ENCODE results near the gene KIF16B. TPM values are rescaled to one million over a fixed set of nuclear protein-coding genes. Genes with fewer than 3 reads are reported as not detected.

Gene KIF16B
- total RNA-seq, 1 donor from 2014 or later: 9.4 TPM

DNA sequence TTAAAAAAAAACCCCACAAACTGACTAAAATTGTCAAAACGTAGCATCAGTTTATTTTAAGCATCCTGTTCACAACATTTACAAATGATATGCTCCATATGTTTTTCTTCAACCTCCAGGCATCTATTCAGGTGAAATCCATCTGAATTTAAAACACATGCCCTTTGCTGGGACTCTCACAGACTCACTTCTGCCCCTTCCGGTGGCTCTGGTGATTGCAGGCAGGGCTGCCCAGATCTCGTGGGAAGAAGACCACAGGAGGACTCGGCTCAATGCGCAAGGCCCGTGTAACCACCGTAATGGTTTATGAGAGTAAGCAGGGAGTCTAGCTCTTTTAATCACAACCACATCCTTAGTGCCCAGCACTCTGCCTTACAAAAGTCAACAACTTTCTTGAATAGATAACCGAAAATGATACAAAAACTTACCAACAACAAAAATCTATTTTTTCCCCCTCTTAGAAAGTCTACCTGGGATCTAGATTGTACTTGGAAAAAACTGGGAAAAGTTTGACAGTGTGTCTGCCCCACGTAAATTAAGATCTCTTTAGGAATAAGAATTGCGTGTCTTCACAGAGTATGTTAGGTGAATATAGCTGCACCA lies 139.1 kb downstream of the KIF16B start:
- Mint-ChIP-seq H3K4me3 (peak overlapping the region; percentile 35), H3K27me3 (ENCODE audit: low read depth) (no peaks in the 10 kb centered on the region), H3K9me3 (peaks cover 23% of the 10 kb centered on the region)

DNA sequence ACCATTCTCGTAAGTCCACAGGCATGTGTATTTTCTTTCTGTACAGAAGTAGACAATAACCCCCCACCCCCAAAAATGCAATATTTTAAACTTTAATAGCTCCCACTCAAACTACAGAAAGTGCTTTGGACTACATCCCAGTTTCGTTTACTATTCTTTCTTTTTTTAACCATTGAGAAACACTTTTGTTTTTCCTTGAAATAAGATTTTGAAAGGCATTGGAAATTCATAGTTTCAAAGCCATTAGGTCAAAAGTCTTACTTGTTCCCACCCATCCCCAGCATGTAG lies 140.0 kb downstream of the KIF16B start:
- Mint-ChIP-seq H3K27ac (ENCODE audit: unreplicated experiment) (no peak overlapping the region), H3K36me3 (ENCODE audit: low read depth) (peaks cover 29% of the 10 kb centered on the region), H3K27me3 (ENCODE audit: low read depth) (no peaks in the 10 kb centered on the region), H3K9me3 (peaks cover 18% of the 10 kb centered on the region), H3K4me1 (no peaks in the 10 kb centered on the region), H3K4me3 (no peak overlapping the region)
- no peak for DNase-seq (ENCODE audit: low read depth, low spot score)
- TF ChIP-seq, protein P1, sequence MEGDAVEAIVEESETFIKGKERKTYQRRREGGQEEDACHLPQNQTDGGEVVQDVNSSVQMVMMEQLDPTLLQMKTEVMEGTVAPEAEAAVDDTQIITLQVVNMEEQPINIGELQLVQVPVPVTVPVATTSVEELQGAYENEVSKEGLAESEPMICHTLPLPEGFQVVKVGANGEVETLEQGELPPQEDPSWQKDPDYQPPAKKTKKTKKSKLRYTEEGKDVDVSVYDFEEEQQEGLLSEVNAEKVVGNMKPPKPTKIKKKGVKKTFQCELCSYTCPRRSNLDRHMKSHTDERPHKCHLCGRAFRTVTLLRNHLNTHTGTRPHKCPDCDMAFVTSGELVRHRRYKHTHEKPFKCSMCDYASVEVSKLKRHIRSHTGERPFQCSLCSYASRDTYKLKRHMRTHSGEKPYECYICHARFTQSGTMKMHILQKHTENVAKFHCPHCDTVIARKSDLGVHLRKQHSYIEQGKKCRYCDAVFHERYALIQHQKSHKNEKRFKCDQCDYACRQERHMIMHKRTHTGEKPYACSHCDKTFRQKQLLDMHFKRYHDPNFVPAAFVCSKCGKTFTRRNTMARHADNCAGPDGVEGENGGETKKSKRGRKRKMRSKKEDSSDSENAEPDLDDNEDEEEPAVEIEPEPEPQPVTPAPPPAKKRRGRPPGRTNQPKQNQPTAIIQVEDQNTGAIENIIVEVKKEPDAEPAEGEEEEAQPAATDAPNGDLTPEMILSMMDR (conservative IDR thresholded peaks at IDR 0.05): no peak

More for the DNA sequence above, 139.1 kb downstream of the KIF16B start:
- TF ChIP-seq, protein P1 (conservative IDR thresholded peaks at IDR 0.05): peak; percentile 68
- H3K36me3 Mint-ChIP-seq (ENCODE audit: low read depth): peaks cover 30% of the 10 kb centered on the region
- no peak overlapping the region for H3K27ac Mint-ChIP-seq (ENCODE audit: unreplicated experiment)
- no peaks in the 10 kb centered on the region for H3K4me1 Mint-ChIP-seq
- peak; percentile 60 for DNase-seq (ENCODE audit: low read depth, low spot score)

DNA sequence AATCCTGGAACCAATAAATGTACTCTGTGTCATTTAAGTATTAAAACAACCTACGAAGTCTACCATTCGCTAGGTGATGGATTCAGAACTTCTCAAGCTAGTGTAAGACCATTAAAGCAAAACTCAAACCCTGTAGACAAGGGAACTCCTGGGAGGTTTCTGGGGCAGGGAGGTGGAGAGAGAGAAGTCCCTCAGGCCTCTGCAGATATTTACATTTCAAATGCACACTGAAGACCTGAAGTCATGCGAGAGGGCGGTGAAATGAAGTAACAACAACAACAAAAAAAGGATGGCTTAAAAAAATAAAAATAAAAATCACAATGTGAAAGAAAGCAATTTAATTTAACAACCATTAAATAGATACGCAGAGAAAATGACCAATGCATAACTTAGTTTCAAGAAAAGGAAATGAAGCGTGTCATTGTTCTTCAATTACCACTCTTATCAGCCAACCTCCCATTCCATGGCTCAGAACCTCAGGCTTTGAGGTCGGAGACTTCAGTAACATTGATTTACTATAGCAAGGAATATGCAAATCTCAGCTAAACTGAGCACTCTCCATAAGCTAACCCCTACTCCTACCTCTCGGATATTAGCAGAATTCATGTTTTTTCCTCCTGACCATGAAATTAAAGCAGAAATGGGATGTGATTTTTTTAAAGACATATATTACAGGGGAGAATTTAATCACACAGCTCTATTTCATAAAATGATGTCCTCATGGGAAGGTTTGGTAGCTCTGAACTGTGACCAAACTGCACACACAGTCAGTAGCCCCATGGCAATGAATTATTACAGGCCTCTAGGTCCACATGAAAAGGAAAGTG lies 140.6 kb downstream of the KIF16B start:
- DNase-seq (ENCODE audit: low read depth, low spot score): no peak
- H3K4me3 Mint-ChIP-seq: no peak overlapping the region
- peaks cover 20% of the 10 kb centered on the region for H3K9me3 Mint-ChIP-seq
- H3K27me3 Mint-ChIP-seq (ENCODE audit: low read depth): no peaks in the 10 kb centered on the region
- TF ChIP-seq, protein P1 (conservative IDR thresholded peaks at IDR 0.05): no peak
- H3K27ac Mint-ChIP-seq (ENCODE audit: unreplicated experiment): no peak overlapping the region
- H3K4me1 Mint-ChIP-seq: no peaks in the 10 kb centered on the region
- H3K36me3 Mint-ChIP-seq (ENCODE audit: low read depth): peaks cover 31% of the 10 kb centered on the region

DNA sequence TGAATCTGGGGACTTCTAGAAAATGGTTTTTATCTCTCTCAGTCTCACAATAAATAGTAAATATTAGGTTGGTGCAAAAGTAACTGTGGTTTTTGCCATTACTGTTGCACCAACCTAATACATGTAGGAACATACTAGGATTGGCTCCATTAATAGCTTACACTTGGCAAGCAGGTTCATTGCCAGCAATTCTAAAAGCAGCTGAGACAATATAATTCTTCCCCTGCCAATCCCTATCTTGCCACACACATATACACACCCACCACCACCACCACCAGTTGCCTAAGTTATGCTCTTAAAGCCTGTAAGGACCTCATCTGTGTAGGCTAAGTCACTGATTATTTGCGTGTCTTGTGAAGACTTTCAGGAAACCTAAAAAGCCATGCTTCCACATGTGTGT lies 145.1 kb downstream of the KIF16B start:
- Mint-ChIP-seq H3K4me1 (no peaks in the 10 kb centered on the region), H3K4me3 (no peak overlapping the region), H3K36me3 (ENCODE audit: low read depth) (peaks cover 47% of the 10 kb centered on the region), H3K9me3 (peaks cover 15% of the 10 kb centered on the region), H3K27me3 (ENCODE audit: low read depth) (no peaks in the 10 kb centered on the region), H3K27ac (ENCODE audit: unreplicated experiment) (no peak overlapping the region)
- no peak for DNase-seq (ENCODE audit: low read depth, low spot score)
- TF ChIP-seq, protein P1 (conservative IDR thresholded peaks at IDR 0.05): no peak

DNA sequence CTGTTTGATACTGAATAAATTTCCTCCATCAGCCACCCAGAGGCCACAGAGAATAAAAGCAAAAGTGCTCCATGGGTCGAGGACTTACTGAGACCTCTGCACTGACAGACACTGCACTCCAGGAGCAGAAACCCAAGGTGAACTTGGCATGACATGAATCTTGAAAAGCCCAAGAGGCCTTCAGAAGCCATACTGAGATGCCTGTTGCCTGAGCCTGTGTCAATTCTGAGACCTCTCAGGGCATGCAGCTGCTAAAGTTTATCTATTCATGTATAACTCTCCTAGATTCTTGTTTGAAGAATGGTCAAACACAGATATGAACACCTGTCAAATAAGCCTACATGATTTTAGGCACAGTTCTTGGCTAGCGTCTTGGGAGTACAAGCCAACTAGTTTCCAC lies 145.7 kb downstream of the KIF16B start:
- no peak for DNase-seq (ENCODE audit: low read depth, low spot score)
- Mint-ChIP-seq H3K4me1 (no peaks in the 10 kb centered on the region), H3K9me3 (peaks cover 15% of the 10 kb centered on the region), H3K27ac (ENCODE audit: unreplicated experiment) (no peak overlapping the region), H3K36me3 (ENCODE audit: low read depth) (peaks cover 50% of the 10 kb centered on the region), H3K27me3 (ENCODE audit: low read depth) (no peaks in the 10 kb centered on the region), H3K4me3 (no peak overlapping the region)
- TF ChIP-seq, protein P1 (conservative IDR thresholded peaks at IDR 0.05): no peak
